HG02763 (cell line): Measurements from ENCODE around the gene ABCA3.

Experiments used
- ATAC-seq: cut with Tn5 transposase; IDR thresholded peaks from one replicate; pipeline ENCODE4 v1.9.1; 2021; ENCODE audit warnings: mild to moderate bottlenecking, moderate library complexity; ENCODE audit not compliant: unreplicated experiment

Gene ABCA3

GRCh38 chr16:2319606-2320005 lies 20.9 kb downstream of the ABCA3 start:
- no peak for ATAC-seq

DNA sequence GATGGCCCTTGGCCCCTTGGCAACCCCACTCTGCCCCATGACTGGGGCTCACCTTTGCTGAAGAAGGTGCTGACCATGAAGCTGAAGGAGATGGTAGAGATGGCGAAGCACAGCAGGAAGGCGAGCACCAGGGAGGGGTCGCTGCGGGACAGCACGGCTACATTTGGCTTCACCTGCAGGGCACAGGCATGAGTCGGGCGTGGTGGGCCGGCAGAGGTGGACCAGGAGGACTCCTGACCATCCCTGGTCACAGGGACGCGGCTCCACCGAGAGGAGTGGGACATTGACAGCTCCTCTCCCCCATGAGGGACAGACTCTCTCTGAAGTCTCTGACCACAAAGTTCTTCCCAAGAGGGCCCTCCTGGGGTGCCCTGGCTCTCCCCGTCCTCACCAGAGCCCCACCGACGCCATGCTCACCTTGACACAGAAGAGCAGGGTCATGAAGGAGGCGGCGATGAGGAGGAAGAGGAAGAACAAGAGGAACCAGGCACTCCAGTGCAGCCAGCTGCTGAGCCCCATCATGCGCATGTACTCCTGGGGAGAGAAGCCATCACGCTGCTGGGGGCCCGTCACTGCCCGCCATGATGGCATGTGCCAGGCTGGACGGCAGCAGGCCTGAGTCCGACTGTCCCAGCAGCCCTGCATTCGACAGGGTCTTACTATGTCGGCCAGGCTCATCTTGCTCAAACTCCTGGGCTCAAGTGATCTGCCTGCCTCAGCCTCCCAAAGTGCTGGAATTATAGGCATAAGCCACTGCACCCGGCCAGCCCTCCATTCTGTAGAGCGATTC lies 23.1 kb downstream of the ABCA3 start:
- ATAC-seq: no peak

DNA sequence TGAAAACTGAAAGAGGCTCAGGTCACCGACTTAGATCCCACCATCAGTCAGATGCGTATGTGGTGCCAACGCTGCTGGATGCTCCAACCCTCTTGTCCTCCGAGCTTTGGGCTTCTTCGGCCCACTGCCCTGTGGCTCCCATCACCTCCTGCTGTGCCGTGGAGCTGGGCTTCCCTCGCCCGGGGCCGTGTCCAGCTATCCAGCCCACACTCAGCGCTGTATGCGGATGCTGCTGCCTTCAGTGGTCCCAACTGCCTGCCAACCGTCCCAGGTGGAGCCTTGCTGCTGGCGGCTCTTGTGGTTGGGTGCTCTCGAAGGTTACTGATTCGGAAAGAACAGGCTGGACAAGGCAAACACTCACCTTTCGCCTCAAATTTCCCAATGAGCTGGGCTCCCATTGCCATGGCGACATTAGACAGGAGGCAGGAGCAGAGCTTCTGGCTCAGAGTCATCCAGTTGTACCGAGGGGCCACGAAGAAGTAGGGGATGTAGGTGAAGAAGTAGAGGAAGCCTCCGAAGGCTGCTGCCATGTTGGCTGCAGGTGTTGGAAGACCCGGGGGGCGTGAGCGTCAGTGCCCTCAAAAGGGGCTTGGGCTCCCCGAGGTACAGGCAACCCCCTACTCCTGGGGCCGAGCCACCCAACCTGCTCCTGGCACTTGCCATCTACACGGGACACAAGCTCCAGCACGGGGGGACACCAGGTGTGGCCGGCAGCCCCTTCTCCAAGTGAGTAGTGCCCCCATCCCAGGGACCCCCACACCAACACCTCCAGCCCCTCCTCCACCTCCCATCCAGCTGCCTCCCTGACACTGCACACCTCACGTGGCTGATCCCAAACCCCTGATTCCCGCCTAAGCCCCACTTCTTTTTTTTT lies 32.2 kb downstream of the ABCA3 start:
- ATAC-seq: no peak

GRCh38 chr16:2299915-2300192 lies 40.7 kb downstream of the ABCA3 start:
- no peak for ATAC-seq

GRCh38 chr16:2299121-2299914 lies 41.2 kb downstream of the ABCA3 start:
- no peak for ATAC-seq

DNA sequence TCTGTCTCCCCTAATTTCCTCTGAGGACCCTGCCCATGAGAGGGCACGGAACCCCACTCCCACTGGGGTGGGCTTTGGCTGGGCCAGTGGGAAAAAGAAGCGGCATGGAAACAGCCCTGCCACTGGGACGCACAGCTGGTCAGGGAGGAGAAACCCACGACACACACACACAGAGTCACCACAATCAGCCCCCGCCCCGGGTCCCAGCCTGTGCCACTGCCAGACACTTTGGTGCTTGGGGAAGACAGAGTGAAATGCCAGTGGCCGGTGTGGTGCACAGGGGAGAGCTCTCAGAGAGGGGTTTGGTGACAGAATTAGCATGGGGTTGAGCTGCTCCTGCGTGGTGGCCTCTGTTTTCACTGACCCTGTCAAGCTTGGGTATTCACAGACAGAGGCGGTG lies 41.9 kb downstream of the ABCA3 start:
- no peak for ATAC-seq

GRCh38 chr16:2297506-2297860 lies 43.0 kb downstream of the ABCA3 start:
- no peak for ATAC-seq

- ATAC-seq: no peak
These were observed 43.6 kb downstream of the ABCA3 start for GRCh38 chr16:2296661-2297505.

- no peak for ATAC-seq
These were observed 45.3 kb downstream of the ABCA3 start for GRCh38 chr16:2295056-2295798.

DNA sequence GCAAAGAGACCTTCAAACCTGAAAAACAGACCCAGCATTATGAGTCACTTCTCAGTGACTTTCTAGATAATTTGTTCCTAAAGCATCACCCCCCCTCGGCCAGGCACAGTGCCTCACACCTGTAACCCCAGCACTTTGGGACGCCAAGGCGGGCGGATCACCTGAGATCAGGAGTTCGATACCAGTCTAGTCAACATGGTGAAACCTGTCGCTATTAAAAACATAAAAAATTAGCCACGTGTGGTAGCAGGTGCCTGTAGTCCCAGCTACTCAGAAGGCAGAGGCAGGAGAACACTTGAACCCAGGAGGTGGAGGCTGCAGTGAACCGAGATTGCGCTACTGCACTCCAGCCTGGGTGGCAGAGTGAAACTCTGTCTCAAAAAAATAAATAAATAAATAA lies 48.3 kb downstream of the ABCA3 start:
- ATAC-seq: no peak

- ATAC-seq: no peak
These were observed 51.2 kb downstream of the ABCA3 start for GRCh38 chr16:2289282-2289681.

DNA sequence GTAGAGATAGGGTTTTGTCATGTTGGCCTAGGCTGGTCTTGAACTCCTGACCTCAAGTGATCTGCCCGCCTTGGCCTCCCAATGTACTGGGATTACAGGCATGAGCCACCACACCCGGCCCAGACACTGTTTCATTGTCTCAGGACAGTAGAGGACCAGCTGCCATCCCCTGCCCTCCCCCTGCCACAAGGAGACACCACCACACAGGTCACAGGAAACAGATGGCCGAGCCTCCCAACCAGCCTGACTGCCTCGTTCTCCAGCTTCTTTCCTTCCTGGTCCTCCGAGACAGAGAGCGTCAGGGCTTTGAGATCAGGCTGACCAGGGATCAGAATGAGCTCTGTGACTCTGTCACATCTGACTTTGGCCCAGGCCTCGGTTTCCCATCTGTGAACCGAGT lies 51.8 kb downstream of the ABCA3 start:
- no peak for ATAC-seq

GRCh38 chr16:2287916-2288547 lies 52.5 kb downstream of the ABCA3 start:
- ATAC-seq: no peak

DNA sequence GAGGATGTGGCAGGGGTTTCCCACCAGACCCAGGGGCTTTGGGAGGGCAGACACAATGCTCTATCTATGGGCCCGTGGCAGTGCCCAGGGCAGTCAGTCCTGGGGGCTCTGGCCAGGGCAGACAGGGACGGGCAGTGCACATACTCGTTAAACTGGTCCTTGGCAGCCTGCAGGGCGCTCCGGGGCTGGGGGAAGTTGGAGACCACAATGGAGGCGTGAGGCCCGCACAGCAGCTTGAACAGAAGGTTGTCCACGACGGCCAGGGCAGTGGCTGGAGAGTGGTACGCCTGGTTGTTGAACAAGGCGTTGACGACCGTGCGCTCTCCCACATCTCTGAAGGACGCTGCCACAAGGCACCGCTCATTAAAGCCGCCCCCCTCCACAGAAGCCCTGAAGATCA lies 54.0 kb downstream of the ABCA3 start:
- ATAC-seq: no peak

DNA sequence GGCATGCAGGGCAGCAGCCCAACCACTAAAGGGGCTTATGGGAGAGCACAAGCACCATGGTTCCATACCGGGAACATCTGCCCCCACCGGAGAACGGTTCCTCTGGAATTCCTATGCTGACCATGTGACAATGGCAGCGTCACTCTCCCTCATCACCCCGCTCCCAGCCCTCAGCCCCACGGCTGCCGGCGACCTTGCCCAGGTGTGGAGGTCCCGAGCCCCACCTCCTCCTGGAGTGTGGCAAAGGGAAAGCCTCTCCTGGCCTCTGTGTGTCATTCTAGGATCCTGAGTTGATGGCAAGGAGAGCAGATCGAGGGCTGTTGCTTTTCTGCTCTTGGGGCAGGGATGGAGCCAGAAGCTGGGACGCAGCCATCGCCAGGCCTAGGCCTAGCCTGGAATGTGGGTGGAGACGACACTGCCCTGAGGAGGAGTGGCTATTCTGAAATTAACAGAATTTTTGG lies 54.8 kb downstream of the ABCA3 start:
- ATAC-seq: no peak

DNA sequence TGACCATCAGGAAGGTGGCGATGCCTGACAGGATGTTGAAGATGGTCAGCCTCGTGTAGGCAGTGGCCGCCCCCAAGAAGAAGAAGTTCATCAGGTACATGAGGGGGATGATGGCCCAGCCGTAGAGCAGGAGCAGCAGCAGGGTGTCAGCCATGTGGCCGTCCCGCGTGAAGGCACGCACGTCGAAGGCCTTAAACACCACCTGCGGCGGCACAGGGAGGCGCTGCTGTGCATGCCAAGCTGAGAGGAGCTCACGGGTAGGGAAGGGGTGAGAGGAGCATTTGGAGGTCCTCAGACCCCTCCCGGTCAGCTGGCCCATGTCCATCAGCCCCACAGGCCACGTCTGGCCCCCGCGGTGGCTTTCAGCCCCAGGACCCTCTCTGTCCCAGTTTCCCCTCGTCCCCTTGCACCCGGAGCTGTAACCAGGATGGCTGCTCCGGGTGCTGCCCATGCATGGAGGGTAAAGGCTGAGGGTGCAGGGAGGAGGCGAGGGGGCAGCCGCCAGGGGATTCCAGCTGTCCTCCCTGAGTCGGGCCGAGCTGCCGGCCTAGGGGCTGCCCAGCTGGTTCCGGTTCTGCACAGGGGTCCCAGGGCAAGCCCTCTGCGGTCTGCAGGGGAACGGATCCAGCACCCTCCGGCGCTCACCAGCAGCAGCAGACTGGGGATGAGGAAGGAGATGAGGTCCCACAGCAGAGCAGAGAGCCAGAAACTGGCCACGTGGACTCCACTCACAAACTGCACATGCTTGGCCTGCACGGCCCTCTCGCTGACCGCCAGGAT lies 55.5 kb downstream of the ABCA3 start:
- no peak for ATAC-seq

DNA sequence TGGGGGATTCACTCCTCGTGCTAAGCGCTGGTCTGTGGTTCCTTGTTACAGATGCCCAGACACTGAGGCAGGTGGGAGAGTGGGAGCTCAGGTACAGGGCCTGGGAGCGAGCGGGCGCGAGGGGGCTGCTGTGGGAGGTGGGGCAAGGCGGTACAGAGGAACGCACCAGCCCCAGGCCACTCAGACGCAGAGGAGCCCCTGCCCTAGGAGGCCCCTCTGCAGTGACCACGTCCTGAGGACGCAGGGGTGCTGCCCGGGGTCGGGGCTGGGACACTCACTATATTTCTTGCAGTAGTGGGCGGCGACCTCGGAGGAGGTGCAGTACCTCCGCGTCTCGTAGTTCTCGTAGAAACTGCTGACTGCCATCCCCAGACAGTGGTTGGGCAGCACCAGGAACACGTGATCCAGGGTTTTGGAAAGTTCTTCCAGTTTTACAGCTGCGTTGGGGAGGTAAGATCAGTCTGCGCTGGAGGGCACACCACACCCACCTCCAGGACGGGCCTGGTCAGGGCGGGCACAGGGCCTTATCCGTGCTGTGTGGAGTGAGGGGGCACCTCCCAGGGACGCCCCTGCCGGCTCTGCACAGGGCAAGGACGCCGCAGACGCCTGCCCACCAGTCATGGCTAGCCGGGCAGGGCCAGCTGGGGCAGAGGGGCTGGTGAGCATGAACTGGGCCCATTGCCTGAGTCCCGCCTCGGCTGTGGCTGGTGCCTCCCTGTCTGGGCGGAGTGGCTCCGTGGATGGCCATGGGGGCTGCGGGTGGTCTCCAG lies 56.3 kb downstream of the ABCA3 start:
- ATAC-seq: no peak
